GM21526 (cell line): ENCODE measurements around the gene ZNF467.

Source experiments
- ATAC-seq: cut with Tn5 transposase; IDR thresholded peaks from one replicate; pipeline ENCODE4 v1.9.1; 2021; ENCODE audit warnings: moderate library complexity; ENCODE audit not compliant: unreplicated experiment, low FRiP score

ZNF467 gene, protein sequence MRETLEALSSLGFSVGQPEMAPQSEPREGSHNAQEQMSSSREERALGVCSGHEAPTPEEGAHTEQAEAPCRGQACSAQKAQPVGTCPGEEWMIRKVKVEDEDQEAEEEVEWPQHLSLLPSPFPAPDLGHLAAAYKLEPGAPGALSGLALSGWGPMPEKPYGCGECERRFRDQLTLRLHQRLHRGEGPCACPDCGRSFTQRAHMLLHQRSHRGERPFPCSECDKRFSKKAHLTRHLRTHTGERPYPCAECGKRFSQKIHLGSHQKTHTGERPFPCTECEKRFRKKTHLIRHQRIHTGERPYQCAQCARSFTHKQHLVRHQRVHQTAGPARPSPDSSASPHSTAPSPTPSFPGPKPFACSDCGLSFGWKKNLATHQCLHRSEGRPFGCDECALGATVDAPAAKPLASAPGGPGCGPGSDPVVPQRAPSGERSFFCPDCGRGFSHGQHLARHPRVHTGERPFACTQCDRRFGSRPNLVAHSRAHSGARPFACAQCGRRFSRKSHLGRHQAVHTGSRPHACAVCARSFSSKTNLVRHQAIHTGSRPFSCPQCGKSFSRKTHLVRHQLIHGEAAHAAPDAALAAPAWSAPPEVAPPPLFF

DNA sequence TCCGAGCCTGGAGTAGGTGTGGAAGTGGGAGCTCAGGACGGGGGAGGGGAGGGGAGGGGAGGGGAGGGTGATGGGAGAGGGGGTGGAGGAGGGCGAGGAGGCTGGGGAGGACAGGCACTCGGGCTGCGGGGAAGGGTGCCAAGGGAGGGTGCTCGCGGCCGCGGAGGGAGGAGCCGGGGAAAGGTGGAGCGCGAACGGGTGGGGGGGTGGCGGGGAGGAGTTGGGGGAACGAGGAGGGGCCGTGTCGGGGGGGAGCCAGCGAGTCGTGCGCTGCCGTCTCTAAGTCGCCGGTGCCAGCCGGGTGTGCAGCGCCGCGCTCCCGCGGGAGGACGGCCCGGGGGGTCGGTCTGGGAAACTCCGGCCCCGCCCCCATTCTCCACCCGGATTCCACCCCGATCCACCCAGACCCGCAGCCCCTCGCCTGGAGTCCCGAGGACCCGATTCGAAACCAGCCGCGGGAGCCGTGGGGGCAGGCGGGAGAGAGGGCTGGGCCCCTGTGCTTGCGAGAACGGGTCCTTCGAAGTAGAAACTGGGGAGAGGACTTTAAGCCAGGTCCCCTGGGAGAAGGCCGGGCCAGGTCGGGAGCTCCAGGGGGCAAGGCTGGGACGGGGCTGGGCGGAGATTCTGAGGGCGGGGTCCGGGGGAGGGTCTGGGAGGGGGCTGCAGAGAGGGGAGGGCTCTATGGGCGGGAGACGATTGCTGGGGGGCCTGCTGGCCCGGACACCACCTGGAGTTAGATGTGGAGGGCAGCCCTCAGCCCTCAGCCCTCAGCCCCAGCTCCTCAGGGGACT lies at the start of gene ZNF467:
ZNF467 (minus strand) TSS at position 143 of the 791 bp plus-strand sequence. CDS start 2,556 bp downstream, outside the sequence.
- no peak for ATAC-seq

DNA sequence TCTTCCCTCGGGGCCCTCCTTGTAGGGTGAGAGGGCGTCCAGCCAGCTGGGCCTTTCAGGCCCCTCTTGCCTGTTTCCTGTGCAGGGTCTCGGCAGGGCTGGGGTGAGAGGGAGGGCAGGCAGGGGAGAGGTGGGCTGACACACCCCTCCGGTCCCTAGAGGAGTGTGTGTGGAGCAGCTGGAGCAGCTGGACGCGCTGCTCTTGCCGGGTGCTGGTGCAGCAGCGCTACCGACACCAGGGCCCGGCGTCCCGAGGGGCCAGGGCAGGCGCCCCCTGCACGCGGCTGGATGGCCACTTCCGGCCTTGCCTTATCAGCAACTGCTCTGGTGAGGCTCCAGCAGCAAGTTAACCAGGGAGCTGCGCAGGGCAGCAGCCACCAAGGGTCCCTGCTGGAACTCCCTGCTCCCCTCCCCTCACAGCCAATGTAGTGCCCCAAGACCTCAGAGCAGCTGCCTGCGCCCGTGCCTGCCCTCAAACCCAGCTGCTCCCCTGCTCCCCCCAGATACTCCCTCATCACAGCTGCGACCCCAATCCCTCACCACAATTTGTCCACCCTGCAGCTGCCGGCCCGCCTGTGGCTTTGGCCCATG lies 49.1 kb upstream of the ZNF467 start:
- ATAC-seq, result no peak

DNA sequence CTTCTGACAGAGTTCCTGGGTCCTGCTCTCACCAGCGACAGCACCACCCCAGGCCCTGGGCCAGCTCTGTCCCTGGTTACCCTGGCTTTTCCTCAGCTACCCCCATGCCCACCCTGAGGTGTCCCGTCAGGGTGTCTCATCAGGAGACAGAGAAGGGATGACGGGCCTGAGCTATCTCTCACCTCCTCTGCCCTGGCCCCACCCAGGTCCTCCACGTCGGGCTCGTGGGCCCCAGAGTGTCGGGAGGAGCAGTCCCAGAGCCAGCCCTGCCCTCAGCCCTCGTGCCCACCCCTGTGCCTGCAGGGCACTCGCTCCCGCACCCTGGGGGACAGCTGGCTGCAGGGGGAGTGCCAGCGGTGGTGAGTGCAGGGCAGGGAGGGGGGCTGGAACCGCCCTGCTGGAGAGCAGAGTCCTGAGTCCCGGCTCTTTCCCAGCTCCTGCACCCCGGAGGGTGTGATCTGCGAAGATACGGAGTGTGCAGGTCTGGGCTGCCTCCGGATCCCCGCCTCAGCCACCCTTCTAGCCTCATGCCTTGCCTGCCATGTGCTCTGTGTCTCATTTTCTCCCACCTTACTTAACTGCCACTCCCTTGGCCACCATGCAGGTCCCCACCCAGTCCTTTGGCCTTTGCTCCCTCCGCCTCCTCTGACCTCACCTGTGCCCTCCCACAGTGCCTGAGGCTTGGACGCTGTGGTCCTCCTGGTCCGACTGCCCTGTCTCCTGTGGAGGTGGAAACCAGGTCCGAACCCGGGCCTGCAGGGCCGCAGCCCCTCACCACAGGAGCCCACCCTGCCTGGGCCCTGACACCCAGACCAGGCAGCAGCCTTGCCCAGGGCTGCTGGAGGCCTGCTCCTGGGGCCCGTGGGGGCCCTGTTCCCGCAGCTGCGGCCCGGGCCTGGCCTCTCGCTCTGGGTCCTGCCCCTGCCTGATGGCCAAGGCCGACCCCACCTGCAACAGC lies 48.1 kb upstream of the ZNF467 start:
- ATAC-seq, result no peak

DNA sequence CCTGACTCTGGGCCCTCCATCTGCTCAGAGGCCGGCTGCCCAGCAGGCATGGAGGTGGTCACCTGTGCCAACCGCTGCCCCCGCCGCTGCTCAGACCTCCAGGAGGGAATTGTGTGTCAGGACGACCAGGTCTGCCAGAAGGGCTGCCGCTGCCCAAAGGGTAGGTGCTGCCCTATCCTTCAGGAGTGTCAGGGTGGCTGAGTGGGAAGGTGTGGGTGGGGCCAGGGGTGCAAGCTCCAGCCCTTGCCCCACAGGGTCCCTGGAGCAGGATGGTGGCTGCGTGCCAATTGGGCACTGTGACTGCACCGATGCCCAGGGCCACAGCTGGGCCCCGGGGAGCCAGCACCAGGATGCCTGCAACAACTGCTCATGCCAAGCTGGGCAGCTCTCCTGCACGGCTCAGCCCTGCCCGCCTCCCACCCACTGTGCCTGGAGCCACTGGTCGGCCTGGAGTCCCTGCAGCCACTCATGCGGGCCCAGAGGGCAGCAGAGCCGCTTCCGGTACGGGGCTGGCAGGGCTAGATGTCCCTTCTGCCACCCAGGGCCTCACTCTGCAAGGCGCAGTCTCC lies 47.3 kb upstream of the ZNF467 start:
- no peak for ATAC-seq

DNA sequence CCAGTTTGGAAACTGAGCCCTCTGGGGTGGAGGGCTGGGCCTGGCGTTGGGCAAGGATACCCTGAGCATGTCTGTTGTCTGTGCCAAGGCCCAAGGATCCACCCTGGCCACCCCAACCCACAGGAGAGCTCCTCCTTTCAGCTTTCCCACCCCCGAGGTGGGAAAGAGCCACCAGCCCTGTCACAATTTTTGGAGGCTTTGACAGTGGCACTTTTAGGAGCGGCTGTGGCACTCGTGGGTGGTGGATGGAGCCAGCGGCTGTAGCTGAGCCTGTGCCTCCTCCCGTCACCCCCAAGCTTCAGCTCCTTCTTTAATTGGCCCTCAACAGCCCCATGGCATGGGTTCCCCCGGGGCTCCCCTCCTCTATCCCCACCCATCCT lies 46.6 kb upstream of the ZNF467 start:
- ATAC-seq, result no peak

DNA sequence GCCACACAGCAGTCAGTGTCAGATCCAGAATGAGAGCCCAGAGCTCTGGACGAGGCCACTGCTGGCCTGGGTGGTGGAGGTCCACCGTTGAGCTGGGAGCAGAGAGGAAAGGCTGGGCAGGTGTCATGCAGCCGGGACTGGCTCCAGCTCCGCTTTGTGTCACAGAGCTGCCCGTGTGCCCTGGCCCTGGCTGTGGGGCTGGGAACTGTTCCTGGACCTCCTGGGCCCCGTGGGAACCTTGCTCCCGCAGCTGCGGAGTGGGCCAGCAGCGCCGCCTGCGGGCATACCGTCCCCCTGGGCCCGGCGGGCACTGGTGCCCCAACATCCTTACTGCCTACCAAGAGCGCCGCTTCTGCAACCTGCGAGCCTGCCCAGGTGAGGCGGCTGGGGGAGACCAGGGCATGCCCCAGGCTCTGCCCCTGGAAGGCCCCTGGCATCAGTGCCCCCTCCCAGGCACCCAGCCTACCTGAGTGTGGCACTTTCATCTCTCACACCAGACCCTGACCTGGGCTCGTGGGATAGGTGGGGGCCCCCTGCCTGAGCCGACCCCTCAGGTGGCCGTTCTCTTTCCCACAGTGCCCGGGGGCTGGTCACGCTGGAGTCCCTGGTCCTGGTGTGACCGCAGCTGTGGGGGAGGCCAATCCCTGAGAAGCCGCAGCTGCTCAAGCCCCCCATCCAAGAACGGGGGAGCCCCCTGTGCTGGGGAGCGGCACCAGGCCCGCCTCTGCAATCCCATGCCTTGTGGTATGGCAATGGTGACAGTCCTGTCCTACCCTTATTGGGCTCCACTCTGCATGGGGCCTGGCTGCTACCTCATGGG lies 46.0 kb upstream of the ZNF467 start:
- ATAC-seq, result no peak

DNA sequence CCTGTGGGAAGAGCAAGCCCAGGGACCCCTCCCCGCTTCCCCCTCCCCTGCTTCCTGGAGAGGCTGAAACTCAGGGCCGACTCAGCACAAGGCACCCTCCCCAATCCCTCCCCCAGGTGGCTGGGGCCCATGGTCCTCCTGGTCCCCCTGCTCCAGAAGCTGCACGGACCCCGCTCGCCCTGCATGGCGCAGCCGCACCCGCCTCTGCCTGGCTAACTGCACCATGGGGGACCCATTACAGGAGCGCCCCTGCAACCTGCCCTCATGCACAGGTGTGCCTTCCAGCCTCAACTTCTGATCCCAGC lies 45.1 kb upstream of the ZNF467 start:
- no peak for ATAC-seq

DNA sequence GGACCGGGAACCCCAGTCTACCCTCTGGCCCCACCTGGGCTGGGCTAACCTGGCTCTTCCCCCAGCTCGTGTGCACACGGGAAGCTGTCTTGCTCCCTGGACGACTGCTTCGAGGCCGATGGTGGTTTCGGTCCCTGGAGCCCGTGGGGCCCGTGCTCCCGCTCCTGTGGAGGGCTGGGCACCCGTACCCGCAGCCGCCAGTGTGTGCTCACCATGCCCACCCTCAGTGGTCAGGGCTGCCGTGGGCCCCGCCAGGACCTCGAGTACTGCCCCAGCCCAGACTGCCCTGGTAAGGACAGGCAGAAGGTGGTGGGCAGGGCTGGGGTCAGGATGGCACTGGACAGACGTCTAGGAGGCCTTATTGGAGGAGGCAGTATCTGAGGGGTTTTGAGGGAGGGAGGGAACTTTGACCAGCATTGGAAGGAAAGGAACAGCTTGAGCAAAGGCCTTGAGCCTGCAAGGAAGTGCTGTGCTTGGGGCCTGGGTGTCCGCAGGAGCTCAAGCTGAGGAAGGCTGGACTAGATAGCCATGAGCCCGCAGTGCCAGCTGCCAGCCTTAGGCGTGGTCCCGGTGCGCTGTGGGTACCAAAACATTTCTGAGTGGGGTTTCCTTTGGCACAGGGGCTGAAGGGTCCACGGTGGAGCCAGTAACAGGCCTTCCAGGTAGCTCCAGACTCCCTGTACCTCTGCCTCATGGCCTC lies 44.6 kb upstream of the ZNF467 start:
- no peak for ATAC-seq

DNA sequence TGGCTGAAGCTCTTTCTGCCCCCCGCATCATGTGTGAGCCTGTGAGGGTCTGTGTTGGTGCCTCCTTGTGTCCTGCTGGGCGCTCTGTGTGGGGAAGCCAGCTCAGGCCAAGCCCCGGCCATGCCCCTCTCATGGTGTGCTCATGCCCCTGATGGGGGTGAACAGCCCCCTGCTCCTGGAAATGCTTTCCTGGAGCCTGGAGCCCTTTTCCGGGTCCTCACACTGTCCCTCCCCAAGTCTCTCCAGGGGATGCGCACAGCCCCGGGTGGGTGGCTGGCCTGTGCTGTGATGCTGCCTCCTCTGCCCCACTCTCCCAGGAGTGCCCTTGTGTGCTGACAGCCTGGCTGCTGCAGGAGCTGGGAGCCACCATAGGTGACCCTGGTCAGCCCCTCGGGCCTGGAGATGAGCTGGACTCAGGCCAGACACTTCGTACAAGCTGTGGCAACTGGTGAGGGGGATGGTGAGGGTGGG lies 43.9 kb upstream of the ZNF467 start:
- ATAC-seq, result no peak

DNA sequence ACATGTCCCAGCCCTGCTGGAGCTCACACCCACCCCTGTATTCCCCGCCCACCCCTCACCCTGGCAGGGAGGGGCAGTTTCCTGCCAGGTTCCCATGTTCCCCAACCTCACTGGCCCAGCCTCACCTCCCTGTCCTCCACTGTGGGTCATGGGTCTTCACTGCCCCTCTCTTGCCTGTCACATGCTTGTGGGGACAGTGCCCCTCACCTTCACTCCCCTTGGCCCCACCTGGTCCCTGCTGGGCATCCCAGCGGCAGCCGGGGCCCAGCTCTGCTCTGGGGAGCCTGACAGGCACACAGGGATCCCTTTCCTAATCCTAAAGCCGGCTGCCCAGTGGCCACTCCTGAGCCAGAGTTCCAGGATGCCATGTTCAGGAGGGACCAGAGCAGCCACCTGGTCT lies 43.4 kb upstream of the ZNF467 start:
- ATAC-seq, result no peak

DNA sequence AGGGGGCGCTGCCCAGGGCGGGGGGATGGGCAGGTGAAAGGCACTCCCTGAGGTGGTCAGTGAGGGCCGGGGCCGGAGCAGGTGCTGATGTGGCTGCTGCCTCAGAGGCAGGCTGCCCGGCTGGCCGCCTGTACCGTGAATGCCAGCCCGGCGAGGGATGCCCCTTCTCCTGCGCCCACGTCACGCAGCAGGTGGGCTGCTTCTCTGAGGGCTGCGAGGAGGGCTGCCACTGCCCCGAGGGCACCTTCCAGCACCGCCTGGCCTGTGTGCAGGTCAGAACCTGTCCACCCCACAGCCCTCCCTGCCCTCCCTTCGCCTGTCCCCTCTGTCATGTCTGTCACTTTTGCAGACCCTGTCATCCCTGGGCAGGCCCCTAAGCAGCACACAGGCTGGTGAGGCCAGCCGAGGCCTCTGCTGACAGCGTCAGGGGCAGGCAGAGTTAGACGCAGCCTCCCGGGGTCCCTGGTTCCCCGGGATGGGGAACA lies 42.9 kb upstream of the ZNF467 start:
- no peak for ATAC-seq

DNA sequence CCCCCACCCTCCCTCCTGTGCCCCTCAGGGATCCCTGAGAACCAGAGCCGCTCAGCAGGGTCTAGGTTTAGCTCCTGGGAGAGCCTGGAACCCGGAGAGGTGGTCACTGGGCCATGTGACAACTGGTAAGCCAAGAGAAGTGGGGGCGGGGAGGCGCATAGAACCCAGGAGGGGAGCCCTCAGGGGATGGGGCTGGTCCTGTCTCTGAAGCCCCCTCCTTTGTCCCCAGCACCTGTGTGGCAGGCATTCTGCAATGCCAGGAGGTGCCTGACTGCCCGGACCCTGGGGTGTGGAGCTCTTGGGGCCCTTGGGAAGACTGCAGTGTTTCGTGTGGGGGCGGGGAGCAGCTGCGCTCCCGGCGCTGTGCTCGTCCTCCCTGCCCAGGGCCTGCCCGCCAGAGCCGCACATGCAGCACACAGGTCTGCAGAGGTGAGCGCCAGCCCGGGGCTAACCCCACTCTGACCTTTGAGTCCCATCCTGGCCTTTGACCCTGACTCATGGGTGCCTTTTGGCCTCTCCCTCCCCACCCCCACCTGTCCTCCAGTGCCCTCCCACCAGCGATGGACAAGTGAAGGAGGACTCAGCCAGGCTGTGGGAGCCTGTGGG lies 42.4 kb upstream of the ZNF467 start:
- ATAC-seq, result no peak

DNA sequence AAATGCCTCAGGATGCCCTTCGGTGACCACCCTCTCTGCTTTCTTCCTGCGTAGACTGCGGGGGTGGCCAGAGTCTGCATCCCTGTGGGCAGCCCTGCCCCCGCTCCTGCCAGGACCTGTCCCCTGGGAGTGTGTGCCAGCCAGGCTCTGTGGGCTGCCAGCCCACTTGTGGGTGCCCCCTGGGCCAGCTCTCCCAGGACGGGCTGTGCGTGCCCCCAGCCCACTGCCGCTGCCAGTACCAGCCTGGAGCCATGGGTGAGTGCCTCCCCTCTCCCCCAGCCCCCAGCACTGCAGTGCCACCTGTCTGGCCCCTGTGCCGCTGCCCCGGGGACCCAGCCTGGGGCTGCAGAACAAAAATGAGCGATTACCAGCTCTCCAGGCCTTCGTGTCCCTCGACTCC lies 41.7 kb upstream of the ZNF467 start:
- no peak for ATAC-seq

DNA sequence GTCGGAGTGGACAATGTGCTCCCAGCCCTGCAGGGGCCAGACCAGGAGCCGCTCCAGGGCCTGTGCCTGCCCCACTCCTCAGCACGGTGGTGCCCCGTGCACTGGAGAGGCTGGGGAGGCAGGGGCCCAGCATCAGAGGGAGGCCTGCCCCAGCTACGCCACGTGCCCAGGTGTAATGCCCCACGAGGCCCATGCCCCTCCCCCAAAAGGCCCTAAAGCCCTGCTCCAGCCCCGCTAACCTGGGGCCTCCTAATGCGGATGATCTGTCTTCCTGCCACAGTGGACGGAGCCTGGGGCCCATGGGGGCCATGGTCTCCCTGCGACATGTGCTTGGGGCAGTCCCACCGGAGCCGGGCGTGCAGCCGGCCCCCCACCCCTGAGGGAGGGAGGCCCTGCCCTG lies 41.1 kb upstream of the ZNF467 start:
- ATAC-seq, result no peak

DNA sequence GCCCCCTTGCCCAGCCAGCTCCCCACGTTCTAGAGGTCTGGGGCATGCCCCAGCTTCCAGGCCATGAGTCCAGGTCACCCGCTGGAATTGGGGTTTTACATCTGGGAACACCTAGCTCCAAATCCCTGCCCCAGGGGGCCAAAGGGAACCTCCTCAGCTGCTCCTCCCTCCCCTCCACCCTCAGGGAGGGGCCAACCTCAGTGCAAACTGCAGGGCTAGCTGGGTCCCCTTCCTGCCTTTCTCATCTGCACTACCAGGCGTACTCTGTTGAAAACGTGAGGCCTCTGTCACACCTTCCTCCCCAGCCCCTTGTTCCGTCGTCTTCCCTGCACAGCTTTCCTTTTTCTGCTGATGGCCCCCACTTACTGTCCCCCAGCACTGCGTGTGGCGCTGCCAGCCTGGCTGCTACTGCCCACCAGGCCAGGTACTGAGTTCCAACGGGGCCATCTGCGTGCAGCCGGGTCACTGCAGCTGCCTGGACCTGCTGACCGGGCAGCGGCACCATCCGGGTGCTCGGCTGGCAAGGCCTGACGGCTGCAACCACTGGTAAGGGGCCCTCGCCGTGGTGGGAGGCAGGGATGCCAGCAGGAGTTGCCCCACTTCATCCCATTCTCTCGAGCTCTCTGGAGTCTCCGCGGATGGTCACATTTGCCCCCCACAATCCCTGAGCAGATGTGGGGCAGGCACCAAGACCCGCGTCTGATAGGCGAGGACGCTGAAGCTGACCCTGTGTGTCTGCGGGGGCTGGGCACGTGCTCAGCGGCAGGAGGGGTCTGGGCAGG lies 40.1 kb upstream of the ZNF467 start:
- ATAC-seq, result no peak

DNA sequence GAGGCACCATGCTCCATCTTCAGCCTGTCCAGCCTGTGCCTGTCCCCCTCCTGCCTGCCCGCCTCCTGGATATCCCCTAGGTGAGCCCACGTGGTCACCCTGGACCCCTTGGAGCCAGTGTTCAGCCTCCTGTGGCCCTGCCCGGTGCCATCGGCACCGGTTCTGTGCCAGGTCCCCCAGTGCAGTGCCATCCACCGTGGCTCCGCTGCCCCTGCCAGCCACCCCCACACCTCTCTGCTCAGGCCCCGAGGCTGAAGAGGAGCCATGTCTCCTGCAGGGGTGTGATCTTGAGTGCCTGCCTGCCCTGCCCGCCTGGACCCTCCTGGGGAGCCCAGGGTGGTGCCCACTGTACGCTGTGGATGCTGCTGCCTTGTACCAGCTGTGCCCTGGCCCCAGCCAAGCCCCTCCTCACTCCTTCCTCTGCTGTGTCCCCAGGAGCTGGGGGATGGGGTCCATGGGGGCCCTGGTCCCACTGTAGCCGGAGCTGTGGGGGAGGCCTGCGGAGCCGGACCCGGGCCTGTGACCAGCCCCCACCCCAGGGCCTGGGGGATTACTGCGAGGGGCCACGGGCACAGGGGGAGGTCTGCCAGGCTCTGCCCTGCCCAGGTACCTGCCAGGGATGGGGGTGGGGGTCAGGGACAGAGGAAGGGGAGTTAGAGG lies 38.6 kb upstream of the ZNF467 start:
- ATAC-seq, result no peak
